HCT116 (cell line): ENCODE data around the gene HDHD2.
"Not testable (repeated sequence)": the region's sequence is repeated elsewhere in the genome, so short reads cannot be mapped to it uniquely, and the experiment has no call there.

ENCODE experiments used
- CEBPB ChIP-seq: IDR thresholded peaks from 2 replicates; pipeline ENCODE4 v1.6.1; 2012; ENCODE audit warnings: low read depth
- CTCF ChIP-seq, 3 experiments: fragments of 200-600 bp in 1 of 3; sonication (generic) in 1 of 3; IDR thresholded peaks in 2 of 3; conservative IDR thresholded peaks in 1 of 3; 2 replicates each; pipeline ENCODE4 v1.5.1; 2012 to 2017; ENCODE audit warnings: low read depth in 2 of 3, low read length in 2 of 3, antibody characterized with exemption in 1 of 3, borderline replicate concordance in 1 of 3, control low read depth in 1 of 3, mild to moderate bottlenecking in 1 of 3, mixed read lengths in 1 of 3, mixed run types in 1 of 3, moderate library complexity in 1 of 3; ENCODE audit not compliant: insufficient read depth in 1 of 3
- ELF1 ChIP-seq: IDR thresholded peaks from 2 replicates; pipeline ENCODE4 v1.6.1; 2012; ENCODE audit warnings: low read depth, borderline replicate concordance
- EZH2 ChIP-seq: fragments of 200-600 bp; sonication (generic); IDR thresholded peaks from 2 replicates; pipeline ENCODE4 v1.6.1; 2017; ENCODE audit warnings: antibody characterized with exemption, mixed run types
- EZH2phosphoT487 ChIP-seq: fragments of 200-600 bp; IDR thresholded peaks from 2 replicates; pipeline ENCODE4 v1.6.1; 2018; ENCODE audit warnings: antibody characterized with exemption, borderline replicate concordance
- MAX ChIP-seq: IDR thresholded peaks from 2 replicates; pipeline ENCODE4 v1.6.1; 2012
- POLR2AphosphoS5 ChIP-seq: IDR thresholded peaks from 2 replicates; pipeline ENCODE4 v1.6.1; 2011; ENCODE audit warnings: mild to moderate bottlenecking, low read depth, low read length, moderate library complexity
- RAD21 ChIP-seq: IDR thresholded peaks from 2 replicates; pipeline ENCODE4 v1.6.1; 2012; ENCODE audit warnings: low read depth, mild to moderate bottlenecking
- REST ChIP-seq: IDR thresholded peaks from 2 replicates; pipeline ENCODE4 v1.6.1; 2012; ENCODE audit warnings: low read depth
- SIN3A ChIP-seq: IDR thresholded peaks from 2 replicates; pipeline ENCODE4 v1.6.1; 2012; ENCODE audit warnings: low read depth
- SRF ChIP-seq: IDR thresholded peaks from 2 replicates; pipeline ENCODE4 v1.6.1; 2012; ENCODE audit warnings: low read depth
- TCF7L2 ChIP-seq: IDR thresholded peaks from 2 replicates; pipeline ENCODE4 v1.7.0; 2011; ENCODE audit warnings: borderline replicate concordance, inconsistent platforms; ENCODE audit not compliant: insufficient read depth, insufficient read length; ENCODE audit errors: extremely low read depth
- ZNF274 ChIP-seq: fragments of 200-500 bp; sonication (Bioruptor generic); IDR thresholded peaks from 2 replicates; pipeline ENCODE4 v1.6.1; 2014; ENCODE audit warnings: mild to moderate bottlenecking, low read depth, low read length, inconsistent platforms

- TF ChIP-seq CTCF (IDR thresholded peaks at IDR 0.05 in 2 of 3, conservative IDR thresholded peaks at IDR 0.05 in 1 of 3; ENCODE audit: borderline replicate concordance in 1 of 3, insufficient read depth in 1 of 3, low read depth in 2 of 3, low read length in 2 of 3); POLR2AphosphoS5; SIN3A; EZH2; SRF; EZH2phosphoT487; ELF1; RAD21; TCF7L2; CEBPB; MAX; ZNF274; REST: not testable (repeated sequence)
Observed at GRCh38 chr18:47158404-47158803, 8.1 kb upstream of the HDHD2 start.
